KG1 (cell line): ENCODE data around the gene EMX2.
"Not testable (repeated sequence)": the region's sequence is repeated elsewhere in the genome, so short reads cannot be mapped to it uniquely, and the experiment has no call there.

Experiments used
- DNase-seq: peaks from one replicate; lab custom pipeline; 2025; lab: John Stamatoyannopoulos, UW

Gene EMX2

DNA sequence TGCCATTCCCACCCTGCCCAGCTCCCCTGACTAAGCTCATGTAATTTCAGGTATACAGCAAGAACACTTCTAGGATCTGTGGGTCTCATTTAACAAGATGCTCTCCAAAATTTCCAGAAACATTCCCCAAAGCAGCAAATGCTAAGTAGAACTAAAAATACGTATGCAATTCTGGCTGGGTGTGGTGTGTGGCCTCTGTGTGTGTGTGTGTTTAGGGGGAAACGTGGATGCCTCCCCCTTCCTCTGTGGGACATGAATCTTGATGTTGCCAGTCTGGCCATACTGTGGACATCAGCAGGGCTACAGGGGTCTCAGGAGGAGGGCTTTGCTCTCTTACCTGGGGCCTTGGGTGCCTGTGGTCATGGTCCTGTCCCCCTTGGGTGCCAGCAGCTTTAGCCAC lies 18.4 kb downstream of the EMX2 start:
- no peak for DNase-seq

DNA sequence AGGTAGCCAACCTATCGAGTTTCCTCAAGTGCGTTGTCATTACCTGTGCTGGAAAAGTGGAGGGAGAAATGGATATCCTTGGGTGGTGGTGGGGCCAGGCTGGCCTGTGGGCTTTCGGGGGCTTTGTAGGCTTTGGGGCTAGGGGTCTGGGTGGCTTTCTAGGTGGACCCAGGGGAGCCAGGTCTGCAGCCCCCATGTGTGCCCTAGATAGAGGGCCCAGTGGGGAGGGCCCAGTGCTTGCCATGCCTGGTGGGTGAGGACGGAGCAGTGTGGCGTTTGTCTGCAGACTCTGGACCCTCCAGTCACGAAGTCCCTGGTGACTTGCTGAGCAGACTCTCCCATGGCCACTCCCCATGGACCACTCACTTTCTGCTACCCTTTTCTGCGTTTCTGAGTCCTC lies 19.7 kb downstream of the EMX2 start:
- no peak for DNase-seq

DNA sequence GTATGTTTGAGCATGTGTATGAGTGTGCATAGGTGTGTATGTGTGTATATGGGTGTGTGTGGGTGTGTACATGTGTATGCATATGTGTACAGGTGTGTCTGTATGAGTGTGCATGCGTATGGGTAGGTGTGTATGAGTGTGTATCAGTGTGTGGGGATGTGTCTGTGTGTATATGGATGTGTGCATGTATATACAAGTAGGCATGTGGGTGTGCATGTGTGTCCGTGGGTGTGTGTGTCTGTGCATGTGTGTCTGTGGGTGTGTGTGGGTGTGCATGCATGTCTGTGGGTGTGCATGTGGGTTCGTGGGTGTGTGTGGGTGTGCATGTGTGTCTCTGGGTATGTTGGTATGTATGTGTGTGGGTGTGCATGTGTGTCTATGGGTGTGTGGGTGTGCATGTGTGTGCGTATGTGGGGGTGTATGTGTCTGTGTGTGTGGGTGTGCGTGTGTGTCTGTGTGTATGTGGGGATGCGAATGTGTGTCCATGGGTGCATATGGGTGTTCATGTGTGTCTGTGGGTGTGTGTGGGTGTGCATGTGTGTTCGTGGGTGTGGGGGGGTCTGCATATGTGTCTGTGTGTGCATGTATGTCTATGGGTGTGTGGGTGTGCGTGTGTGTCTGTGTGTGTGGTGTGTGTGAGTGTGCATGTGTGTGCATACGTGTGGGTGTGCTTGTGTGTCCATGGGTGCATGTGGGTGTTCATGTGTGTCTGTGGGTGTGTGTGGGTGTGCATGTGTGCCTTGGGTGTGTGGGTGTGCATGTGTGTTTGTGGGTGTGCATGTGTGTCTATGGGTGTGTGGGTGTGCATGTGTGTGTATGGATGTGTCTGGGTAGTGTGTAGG lies 20.6 kb downstream of the EMX2 start:
- no peak for DNase-seq

DNA sequence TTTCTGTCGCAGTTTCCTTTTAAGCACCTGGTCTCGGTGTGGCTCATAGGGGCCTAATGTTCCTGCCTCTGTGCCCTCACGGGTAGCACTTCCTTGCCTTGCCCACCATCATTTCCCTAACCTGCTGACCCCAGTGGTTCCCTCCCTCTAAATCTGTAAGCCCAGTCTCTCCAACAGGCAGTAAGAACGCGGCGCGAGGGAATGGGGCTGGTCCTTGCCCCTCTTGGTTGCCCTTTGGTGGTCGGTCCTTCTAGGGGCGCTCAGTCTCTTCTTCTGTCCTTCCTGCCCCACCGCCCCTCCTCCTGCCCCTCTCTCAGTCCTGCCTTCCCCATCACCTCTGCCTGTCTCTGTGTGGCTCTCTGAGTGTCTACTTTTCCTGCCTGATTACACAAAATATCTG lies 21.2 kb downstream of the EMX2 start:
- no peak for DNase-seq

DNA sequence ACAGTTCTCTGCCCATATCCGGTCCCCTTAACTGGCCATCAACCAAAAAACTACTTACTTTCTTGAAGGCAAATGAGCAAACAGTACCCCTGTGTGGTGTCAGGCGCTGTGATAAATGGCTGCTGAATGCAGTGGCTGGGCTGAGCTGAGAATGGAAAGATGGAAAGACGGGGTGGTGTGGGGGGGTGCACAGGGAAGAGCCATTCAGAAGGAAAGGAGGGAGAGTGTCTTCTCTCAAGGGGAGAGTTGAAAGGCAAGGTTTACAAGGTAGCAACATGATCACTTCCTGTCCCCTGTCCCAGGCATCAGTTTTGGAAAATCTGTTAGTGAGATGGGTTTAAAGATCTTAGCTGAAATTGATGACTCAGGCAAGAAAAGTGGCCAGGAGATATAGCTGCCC lies 22.5 kb downstream of the EMX2 start:
- no peak for DNase-seq

DNA sequence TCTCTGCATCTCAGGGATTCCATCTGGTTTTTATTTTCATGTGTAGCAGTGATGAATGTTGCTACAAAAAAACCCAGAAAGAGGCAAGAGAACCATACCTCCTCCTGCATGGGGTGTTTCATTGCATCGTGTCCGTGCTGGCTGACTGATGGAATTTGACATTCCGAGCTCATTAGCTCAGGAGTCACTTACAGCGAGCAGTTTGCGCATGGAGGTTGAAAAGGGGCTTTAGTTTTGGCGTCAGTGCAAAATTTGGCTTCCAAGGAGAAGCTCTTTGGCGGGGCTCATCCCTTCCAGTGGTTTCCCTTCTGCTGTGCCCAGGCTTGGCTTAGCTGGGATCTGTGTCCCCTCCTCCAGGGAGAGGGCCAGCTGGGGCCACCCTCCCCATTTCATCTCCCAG lies 25.8 kb downstream of the EMX2 start:
- DNase-seq, result no peak

DNA sequence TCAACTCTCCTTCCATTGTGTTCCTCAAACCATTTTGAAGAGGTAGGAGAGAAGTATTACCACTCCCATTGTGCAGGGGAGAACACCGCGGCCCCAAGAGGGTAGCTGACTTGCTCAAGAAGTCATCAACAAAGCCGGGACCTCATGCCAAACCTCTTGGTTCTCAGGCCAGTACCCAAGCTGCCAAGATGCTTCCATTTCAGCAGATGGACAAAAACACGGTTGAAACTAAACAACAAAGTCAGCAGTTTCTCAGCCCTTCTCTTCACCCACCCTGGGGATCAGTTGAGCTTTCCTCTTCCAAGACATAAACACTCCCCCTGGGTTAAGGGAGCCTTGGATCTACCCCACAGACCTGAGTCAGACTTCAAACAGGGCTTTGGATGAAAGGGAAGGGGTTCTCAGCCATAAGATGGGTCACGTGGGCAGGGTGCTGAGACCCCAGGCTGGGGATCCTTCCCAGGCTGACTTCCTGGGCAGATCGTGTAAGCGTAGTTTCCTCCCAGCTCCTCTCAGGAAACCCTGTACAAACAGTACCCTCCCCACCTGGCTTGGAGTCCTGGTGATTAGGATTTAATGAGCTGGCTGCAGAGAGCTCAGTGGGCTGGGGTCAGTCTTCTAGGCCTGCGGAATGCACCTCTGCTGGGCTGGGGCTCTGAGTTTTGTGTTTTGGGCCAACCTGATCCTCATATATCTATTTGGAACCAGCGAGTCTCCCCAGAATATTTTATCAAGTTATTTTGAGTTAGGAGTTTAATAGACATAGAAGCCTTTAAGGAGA lies 27.3 kb downstream of the EMX2 start:
- DNase-seq, result no peak

DNA sequence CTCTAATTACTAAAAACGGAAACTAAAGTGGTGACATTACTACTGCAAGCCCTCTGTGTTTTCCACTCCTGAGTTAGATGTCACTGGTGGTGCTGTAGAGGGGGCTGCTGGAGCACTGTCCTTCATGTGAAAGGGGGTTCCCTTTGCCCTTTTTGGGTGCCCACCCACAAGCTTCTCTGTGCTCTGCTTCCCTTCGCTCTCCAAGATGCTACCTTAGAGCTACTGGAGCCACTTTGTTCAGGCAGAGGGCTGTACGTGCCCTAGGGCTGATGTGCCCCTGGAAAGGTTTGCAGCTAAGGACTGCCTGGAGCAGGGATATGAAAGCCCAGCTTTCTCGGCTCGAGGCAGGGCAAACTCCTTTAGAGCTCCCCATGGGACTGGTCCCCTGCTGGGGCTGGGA lies 28.3 kb downstream of the EMX2 start:
- DNase-seq, result no peak

DNA sequence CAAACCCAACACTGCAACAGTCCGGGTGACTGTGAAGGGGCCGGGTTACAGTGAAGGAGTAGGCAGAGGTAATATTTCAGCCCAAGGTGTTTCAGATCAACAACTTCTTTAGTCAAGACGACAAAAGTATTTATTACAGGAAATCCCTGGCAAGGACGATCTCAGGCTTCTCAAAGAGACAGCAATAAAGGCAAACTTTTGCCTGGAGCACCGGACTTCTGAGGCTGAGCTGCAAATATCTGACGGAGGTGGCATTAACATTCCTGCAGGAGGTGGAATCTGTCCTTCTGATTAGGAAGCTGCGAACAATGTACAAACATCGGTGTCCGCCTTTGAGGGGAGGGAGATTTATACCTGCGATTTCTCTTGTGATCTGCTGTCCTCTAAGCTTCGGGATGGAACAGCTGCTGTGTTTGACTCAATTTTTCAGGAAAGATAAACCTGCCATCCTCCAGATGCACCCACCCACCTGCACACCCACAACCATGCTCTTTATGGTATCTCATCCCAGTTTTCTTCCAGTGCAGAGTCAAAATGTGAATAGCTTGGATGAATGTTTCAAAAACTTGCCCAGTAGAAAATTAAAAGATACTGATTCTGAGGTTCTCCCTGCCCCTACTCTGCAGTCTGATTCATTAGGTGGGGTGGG lies 32.1 kb downstream of the EMX2 start:
- no peak for DNase-seq

DNA sequence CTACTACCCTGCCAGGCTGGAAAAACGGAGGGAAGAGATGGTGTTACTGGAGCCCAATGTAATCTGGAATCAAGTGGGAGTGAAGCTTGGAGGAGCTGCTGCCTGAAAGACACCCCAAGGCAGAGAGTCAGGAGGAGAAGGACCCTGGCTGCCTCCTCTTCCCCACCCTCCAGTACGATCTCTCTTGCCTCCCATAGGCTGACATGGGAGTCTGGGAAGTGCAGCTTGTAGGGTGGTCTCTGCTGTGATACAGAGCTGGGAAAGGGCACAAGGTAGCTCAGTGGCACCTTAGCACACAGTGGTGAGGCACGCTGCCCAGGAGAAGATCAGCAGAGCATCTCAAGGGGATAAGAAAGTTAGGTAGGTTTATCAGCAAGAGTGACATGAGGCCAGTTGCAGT lies 35.9 kb downstream of the EMX2 start:
- DNase-seq, result no peak

DNA sequence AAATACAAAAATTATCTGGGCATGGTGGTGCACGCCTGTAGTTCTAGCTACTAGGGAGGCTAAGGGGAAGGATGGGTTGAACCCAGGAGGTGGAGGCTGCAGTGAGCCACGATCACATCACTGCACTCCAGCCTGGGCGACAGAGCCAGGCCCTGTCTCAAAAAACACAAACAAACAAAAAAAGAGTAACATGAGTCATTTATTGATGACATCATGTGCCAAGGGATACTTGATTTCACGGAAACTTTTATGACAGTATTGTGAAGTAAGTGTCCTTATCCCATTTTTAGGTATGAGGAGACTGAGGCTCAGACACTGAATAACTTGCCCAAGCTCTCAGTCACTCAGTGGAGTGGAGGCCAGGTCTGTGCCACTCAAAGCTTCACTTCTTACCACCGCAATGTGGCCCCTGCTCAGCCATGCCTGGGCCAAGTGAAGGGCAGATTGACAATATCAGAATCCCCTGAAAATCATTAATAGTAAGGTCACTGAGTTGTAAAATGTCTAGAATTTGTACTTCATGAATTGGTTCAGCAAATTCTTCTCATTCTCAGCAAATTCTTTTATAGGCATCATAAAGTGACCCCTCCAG lies 36.5 kb downstream of the EMX2 start:
- no peak for DNase-seq

DNA sequence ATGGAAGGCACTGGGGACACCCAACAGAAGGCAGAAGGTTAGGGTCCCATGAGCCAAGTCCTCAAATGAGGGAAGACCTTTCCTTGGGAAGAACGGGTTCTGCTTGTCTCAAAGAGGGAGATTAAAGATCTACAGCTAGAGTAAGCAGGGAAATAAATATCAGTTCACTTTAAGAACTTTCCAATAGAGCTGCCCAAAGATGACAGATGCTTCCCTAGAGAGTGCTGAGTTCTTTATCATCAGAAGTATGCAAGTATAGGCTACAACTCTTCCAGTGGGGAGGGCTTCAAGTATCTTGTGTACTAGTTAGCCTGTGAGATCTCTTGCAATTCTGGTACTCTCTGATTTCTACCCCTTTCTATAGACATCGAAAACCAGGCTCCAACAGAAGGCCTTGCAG lies 39.4 kb downstream of the EMX2 start:
- no peak for DNase-seq

DNA sequence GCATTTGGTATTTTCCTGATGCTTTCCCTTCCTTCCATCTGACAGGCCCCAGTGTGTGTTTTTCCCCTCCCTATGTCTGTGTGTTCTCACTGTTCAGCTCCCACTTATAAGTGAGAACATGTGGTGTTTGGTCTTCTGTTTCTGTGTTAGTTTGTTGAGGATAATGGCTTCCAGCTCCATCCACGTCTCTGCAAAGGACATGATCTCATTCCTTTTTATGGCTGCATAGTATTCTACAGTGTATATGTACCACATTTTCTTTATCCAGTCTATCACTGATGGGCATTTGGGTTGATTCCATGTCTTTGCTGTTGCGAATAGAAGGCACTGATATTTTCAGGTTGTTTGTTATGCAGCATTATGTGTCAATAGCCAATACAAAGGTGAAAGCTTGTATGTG lies 42.3 kb downstream of the EMX2 start:
- DNase-seq, result not testable (repeated sequence)

DNA sequence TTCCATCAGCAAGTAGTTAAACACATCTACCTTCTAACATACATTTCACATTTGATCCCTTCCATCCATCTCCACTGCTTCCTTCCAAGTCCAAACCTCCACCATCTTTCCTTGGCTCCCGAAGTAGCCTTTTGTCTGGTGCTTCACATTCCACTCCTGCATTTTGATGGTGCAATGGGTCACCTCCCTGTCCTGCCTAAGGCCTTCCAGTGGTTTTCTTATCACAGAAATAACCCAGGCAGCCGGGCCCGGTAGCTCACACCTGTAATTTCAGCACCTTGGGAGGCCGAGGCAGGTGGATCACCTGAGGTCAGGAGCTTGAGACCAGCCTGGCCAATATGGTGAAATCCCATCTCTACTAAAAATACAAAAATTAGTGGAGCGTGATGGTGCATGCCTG lies 44.5 kb downstream of the EMX2 start:
- no peak for DNase-seq

DNA sequence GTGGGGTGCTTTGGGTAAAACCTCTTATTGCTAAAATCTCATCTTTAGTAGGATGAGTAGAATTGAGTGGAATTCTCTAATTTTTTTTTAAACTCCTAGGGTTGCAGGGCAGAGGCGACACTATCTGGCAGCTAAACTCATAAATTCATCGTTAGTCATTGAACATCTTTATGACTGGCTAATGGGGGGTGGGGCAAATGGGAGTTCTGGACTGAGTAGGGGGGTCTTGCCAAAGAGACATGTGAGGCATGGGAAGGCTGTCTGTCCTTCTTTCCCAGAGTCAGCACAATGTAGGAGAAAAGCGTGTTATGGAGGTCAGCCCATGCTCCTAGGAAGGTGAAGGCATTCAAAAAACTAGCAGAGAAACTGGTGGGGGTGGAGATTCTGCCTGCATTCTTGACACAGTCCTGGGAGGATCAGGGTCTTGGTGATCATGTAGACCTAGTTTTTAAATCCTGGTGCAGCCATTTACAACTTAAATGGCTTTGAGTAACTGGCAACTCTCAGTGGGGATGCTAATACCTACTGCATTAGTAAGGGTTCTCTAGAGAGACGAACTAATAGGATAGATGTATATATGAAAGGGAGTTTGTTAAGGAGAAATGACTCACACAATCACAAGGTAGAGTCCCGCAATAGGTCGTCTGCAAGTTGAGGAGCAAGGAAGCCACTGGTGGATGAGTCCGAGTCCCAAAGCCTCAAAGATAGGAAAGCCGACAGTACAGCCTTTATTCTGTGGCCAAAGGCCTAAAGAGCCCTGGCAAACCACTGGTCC lies 47.7 kb downstream of the EMX2 start:
- no peak for DNase-seq

DNA sequence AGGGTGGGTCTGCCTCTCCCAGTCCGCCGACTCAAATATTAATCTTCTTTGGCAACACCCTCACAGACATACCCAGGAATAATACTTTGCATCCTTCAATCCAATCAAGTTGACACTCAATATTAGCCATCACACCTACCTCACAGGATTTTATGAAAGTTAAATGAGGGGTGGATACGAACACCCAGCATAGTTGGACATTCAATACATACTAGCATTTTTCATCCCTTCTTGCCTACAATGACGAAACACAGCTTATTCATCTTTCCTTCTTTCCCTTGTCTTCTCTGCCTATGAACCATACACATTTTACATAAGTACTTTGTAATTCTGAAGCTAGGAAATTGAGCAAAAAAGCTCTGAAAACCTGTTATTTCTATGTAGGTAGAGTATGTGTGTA lies 48.5 kb downstream of the EMX2 start:
- no peak for DNase-seq

DNA sequence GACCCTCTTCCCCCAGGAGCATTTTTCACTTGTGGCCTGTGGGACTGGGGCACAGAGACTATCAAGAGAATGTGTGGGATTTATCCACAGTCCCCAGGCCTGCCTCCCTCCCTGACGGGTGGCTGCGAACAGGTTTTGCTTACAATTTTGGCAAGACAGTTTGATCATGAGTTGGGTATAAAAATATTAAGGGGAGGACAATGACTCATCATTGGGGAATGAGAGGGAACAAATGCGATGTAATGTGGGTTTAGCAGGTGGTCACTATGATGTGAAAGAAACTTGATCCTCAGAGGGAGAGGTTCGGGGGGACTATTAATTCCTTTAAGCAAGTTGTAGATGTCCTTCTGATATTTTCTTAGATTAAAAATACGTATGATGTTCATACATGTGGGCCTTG lies 52.2 kb downstream of the EMX2 start:
- DNase-seq, result no peak

DNA sequence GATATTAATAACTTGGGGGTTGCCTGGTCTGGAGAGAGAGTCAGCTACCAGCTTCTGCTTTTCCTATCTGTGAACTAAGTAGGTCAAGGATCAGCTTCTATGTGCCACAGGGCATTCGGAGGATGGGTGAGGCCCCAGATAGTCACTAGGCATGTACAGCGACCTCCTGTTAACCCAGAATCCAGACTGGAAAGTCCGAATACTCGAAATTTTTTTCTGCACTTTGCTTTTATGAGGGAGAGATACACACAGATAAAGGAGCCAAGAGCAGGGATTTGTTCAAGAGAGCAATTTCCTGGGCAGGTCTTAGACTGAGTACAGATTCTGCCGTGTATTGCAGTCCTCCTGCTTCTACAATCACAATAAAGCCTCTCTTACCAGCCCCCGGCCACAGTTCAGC lies 54.2 kb downstream of the EMX2 start:
- no peak for DNase-seq

DNA sequence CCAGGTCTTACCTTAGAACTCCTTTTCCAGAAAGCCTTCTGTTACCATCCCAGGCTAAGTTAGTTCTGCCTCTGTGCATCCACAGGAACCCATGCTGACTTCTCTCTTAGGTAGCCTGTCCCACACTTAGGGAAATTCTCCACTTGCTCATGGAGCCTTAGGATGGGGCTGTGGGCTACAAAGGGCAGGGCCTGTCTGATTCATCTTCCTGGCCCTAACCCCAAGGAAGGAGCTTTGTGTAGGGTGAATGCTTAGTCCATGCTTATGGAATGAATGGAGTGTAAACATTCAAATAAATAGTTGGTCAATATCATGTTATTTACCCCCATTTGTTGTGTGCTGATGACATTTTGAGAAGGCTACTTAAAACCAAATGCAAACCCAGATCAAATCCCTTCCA lies 54.7 kb downstream of the EMX2 start:
- DNase-seq, result no peak
